H1 (cell line): ENCODE results near the gene TM9SF1. TPM values are rescaled to one million over a fixed set of nuclear protein-coding genes. Genes with fewer than 3 reads are reported as not detected.
A peak's percentile ranks its signal among the peaks of the same experiment; 100 is the strongest.

Experiments
- CHD2 ChIP-seq: IDR thresholded peaks from 2 replicates; pipeline ENCODE4 v1.6.1; 2012; ENCODE audit warnings: low read length, improper control_type of control experiment
- polyA plus RNA-seq, 7 experiments: library from polyadenylated mRNA; depleted of rRNA in 3 of 7; stranded (reverse) in 5 of 7; unstranded in 2 of 7; fragments of >200 nt in 5 of 7; fragments of 200-250 nt in 2 of 7; gene quantifications; 1 replicate in 5 of 7; 2 replicates in 1 of 7; 4 replicates in 1 of 7; pipeline versions ENCODE4 v1.2.1 to v1.2.3, GENCODE V29; 2011 to 2013; ENCODE audit warnings: missing spikeins in 2 of 7, mixed read lengths in 2 of 7
- total RNA-seq: library from RNA; stranded (reverse); fragmentation: NEBNext Ultra II Directional; extraction: Animal tissue kit (Norgen Biotek cat#: 25700); gene quantifications from 2 replicates; pipeline ENCODE4 v1.2.1, GENCODE V29; 2021

TM9SF1 gene
- total and polyA plus RNA-seq, 2 of the 8 experiments (the other 6 are each of a cell fraction or from before 2014, with no cell fraction given), result 22.2 to 29.2 TPM

DNA sequence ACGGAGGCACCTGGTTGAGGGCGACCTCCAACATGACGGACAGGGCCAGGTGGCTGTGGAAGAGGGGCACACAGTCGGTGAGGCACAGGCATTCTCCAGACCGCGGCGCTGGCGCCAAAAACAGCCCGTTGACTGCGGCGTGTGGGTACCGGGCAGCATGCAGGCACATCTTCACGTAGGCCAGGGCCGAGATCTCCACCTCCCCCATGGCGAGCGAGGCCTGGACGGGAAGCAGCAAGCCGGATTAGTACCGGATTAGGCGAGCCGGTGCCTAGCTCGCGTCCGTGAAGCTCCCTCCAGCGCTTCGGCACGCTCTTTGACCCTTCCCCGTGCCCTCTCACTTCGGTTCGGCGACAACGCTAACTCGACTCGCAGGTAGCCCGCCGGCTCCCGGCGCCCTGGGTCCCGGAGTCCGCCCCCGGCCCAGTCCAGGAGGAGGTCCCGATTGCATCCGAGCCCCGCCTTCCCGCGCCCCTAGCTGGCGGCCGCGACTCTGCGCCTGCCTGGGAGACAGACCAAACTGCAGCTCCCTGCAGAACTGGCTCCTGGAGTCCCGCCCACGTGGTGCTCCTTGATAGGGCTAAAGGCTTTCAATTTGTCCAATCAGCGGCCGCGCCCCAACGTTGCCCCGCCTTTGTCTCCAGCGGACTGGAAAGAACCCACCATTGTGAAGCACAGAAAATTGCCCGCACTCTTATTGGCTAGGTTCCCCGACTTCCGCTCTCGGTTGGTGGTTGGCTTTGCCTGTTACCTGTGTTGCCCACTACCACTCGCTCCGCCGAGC lies 54.0 kb downstream of the TM9SF1 start, which contains the start of gene EMC9 (continued):
- TF ChIP-seq CHD2, result peak; percentile 72
- TF ChIP-seq, all 59 proteins: peak for 27
